Inferior parietal cortex (tissue), 1 donor: ENCODE data around the gene HBEGF.
A peak's percentile ranks its signal among the peaks of the same experiment; 100 is the strongest.
"Not testable (repeated sequence)": the region's sequence is repeated elsewhere in the genome, so short reads cannot be mapped to it uniquely, and the experiment has no call there.

Experiments used
- DNase-seq: peaks from one replicate; pipeline ENCODE4 v3.0.0-alpha.2; 2016; ENCODE audit errors: extremely low spot score

Gene HBEGF

DNA sequence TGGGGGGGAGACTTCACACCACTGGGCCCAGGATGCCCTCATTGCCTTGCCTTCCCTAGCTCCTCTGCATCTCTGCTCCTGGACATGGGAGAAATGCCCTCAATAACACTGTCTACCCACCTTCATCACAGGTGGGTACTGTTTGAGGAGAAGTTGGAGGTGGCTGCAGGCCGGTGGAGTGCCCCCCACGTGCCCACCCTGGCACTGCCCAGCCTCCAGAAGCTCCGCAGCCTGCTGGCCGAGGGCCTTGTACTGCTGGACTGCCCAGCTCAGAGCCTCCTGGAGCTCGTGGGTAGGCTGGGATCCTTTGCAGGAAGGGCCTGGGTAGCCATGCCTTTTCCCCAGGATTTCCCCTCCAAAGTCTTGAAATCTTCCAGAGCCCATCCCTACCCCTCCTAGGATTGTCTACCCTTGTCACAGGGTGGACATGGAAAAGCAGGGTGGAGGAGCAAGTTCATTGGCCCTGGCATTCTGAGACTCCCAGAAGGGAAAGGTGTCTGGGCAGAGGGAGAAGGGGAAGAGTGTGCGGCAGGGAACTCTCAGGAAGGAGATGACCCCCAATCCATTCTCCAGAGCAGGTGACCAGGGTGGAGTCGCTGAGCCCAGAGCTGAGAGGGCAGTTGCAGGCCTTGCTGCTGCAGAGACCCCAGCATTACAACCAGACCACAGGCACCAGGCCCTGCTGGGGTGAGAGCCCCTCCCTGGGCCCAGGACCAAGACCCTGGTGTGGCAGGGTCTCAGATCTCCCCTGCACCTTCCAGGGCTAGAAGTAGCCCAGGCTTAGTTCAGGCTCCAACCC lies 14.5 kb upstream of the HBEGF start:
- no peak for DNase-seq

DNA sequence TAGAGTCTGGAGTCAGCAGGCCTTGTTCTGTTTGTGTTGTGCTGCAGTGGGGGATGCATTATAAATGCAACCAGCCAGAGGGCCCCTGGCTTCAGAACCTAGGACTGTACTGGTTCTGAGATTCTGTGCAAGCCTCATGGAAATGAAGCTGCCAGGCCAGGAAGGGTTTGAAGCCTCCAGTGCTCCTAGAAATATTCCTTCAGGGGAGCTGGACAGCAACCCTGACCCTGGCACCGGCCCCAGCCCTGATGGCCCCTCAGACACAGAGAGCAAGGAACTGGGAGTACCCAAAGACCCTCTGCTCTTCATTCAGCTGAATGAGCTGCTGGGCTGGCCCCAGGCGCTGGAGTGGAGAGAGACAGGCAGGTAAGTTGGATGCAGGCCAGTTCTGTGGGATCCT lies 13.7 kb upstream of the HBEGF start, which contains the start of gene SLC4A9:
TSS of gene SLC4A9 (plus strand) at position 94 of the 400 bp plus-strand sequence. CDS start at position 137, 43 bp downstream.
- DNase-seq = no peak

GRCh38 chr5:140358738-140359310 lies 12.4 kb upstream of the HBEGF start:
- DNase-seq = no peak

GRCh38 chr5:140357726-140358093 lies 11.3 kb upstream of the HBEGF start:
- DNase-seq = peak; percentile 89

DNA sequence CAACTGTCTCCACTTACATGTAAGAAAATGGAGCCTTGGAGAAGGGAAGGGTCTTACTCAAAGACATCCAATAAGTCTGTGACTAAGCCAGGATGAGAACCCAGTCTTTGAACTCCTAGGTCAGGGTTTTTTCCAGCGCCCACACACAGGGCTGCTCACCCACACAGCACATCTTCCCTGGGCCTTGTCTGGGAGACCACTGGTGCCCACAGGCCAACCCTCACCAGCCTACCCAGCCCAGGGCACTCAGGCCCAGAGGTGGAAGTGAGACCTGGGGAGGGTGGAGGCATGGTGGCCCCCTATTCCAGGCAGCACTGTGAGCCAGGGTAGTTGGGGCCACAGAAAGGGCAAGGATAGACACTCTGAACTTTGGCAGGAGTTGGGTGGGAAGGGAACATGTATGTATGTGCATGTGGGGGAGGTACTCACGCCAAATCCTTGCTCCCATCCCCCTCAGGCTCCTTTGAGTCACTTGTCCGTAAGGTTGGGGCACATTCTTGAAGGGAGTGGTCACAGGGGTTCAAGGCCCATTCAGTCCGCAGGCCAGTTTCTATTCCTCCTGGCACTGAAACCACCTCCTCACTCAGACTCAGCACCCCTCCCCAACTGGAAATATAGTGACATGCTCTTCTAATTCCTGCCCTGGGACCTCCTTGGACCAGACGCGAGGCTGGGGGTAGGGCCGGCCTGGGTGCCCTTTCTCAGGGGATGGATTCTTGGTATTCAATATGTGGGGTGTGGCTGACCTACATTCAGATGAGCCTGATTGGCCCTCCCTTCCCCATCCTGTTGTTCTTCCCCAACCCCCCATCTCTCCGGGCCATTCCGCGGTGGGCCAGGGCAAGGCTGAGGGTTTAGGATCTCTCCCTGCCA lies 10.7 kb upstream of the HBEGF start:
- DNase-seq = no peak

GRCh38 chr5:140355546-140355945 lies 9.1 kb upstream of the HBEGF start:
- no peak for DNase-seq

- peak; percentile 98 for DNase-seq
Observed at GRCh38 chr5:140351609-140352334, 5.4 kb upstream of the HBEGF start.

DNA sequence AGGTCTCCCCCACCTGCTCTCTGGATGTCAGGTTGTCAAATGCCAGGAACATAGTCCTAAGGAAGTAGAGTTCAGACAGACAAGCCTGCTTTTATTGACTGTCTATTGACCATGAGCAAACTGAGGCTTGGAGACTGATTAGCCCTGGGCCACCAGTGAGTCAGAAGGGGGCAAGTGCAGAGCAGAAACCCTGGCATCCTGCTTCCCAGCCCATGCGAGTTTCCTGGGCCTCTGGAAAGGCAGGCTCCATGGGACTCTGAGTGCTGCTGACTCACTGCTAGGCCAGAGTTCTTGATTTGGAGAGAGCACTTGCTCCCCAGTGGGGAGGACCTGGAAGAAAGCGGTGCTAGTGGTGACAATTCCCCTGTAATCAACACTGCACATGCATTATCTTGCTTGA lies 2.8 kb upstream of the HBEGF start:
- no peak for DNase-seq

- DNase-seq = no peak
Observed at GRCh38 chr5:140348104-140348503, 1.7 kb upstream of the HBEGF start.

DNA sequence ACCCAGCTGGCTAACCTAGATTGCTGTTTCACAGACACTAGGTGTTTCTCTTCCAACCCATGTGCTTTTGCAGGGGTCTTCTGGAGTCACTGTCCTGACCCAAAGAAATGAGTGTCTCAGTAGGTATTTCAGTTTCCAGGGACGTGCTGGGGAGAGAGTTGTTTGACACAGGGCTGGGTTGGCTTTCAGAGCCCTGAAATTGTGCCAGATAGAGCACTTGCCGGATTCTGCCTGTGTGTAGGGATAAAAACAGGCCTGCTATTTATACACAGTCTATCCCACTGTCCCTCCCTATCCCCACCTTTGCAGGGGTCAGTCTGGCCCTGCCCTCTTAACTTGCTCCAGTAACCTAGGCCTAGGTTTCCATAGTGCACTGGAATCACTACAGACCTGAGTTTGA lies 957 bp upstream of the HBEGF start:
- DNase-seq = no peak

DNA sequence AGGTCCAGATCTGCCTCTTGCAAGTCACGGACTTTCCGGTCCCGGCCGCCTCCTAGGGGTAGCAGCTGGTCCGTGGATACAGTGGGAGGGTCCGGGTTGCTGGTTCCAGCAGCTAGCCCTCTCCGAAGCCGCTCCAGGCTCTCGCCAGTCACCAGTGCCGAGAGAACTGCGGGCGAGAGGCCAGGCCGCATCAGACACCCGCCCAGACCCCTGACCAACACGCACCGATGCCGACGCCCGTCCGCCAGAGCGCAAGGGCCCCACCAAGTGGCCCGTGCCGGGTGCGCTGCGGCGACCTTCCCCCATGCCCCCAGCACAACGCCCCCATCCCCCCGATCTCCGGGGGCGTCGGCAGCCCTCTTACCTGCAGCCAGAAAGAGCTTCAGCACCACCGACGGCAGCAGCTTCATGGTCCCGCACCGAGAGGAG lies 470 bp downstream of the HBEGF start:
- DNase-seq = peak; percentile 53

DNA sequence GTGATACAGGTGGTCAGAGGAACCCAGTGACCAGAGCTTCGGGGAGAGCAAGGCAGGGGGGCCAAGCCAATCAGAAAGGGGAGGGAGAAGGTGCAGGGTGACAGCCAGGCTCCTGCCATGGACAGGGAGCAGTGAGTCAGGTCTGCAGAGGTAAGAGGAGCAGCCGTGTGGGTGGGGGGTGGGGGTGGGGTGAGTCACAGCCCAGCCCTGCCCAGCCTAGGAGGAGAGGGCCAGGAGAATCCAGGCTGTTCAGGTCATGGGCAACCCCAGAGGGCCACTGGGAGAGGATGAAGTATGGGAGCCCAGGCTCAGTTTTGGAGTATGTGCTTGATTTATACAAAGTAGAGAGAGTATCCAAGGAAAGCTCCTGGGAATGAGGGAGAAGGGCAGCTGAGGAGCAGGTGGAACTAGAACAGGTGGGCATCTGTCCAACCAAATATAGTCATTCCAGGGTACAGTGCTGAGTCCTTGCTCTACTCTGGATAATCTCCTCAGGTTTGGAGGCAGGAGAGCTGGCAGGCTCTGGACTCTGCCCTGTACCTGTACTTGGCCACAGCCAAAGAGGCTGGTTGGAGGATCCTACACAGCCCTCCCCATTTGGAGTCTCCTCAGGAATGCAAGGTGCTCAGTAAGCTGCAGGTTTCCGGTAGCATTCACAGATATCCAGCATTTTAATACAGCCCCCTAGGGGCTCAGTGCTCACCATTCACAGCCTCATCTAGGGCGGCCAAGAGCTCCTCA lies 1.6 kb downstream of the HBEGF start:
- no peak for DNase-seq

- DNase-seq = not testable (repeated sequence)
Observed at GRCh38 chr5:140343849-140344248, 2.6 kb downstream of the HBEGF start.

DNA sequence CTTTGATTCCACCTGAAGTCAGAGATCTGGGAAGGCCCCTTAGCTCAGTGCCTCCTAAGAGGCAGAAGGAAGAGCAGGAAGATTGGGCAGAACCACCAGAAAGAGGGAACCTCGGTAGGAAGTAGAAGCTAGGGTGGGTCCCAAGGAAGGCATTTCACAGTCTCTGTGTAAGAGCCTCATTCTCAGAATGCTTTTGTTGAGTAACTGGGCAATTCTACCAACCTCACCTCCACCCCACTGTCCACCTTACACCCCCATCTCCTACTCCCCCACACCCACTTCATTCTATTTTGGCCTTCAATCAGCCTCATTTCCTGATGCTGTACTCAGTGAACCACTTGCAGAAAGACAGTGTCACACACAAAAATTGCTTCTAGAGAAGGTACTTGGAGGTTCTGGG lies 3.5 kb downstream of the HBEGF start:
- no peak for DNase-seq

DNA sequence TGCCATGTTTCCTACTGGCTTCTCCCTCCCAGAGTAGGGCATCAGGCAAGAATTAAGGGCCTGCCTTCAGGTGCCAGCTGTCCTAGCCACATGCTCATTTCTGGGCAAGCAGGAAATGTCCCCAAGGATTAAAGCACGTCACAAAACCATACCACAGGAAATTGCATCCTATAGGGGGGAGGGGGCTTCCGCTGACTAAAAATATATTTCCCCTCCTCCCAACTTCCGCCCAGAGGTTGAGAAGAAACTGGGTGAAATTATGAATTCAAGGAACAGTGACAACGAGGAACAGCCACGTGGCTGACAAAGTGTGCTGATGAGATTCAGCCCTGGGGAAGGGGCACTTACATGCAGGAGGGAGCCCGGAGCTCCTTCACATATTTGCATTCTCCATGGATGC lies 4.1 kb downstream of the HBEGF start:
- no peak for DNase-seq

- peak; percentile 64 for DNase-seq
Observed at GRCh38 chr5:140341591-140341990, 4.8 kb downstream of the HBEGF start.

DNA sequence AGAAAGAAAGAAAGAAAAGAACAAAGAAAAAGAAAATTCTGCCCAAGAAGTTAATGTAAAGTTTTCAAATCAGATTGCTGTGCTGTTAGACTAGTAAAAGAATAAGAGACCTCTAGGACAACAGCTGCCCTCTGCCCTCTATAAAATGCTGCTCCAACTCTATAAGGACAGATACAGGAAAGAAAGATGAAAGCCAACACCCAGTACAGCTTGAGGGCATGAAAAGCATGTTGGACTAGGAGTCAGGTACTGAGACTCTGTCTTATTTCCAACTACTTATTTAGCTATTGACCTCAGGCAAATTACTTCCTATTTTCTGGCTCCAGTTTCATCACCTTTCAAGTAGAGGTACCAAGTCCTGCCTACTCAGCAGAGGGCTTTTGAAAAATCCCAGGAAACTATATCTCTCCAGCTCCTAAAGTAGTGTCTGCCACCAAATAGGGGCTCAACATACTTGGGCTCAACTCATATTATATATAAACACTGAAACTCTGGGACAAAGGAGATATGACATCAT lies 5.7 kb downstream of the HBEGF start:
- DNase-seq = no peak

- no peak for DNase-seq
Observed at GRCh38 chr5:140339636-140340035, 6.8 kb downstream of the HBEGF start.

DNA sequence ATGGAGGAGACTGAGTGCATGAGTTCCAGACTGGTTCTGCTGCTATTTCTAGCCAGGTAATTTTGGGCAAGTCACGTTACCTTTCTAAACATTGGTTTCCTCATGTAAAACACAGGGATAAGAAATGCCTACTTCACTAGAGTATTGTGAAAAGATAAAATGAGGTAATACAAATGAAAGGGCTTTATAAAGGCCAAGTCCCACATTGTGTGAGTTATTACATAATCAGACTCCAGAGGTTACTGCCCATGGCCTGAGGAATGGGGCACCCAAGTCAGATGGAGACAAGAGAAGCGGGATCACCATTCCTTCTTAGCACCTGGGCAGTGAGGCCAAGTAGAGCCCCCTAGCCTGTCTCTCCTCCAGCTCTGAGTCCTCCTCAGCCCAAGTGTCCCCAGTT lies 7.5 kb downstream of the HBEGF start:
- no peak for DNase-seq

DNA sequence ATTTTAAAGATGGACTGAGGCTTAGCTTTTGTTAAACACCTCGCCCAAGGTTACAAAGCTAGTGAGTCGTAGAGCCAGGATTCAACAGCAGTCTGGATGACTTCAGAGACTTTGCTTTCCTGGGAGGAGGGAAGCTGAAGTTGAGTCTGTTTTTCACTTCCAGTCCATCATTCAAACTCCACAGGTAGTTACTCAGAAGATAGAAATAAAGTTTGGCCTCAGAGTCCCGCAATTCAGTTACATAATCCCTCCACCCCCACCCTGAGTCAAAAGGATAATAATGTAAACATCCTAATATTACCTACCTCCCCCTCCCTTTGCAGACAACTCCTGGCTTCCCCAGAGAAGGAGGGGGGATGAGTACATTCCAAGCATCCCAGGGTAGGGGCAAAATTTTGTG lies 8.1 kb downstream of the HBEGF start:
- DNase-seq = no peak

GRCh38 chr5:140337880-140338279 lies 8.5 kb downstream of the HBEGF start:
- no peak for DNase-seq
